Effector CD8-positive, alpha-beta T cell (primary cell): Measurements from ENCODE around the gene UBE2E2.
"Not testable (repeated sequence)": the region's sequence is repeated elsewhere in the genome, so short reads cannot be mapped to it uniquely, and the experiment has no call there.

Source experiments
- DNase-seq: peaks from one replicate; lab custom pipeline; 2025; lab: John Stamatoyannopoulos, UW
- total RNA-seq, 4 experiments: gene quantifications; one replicate each; lab custom pipeline; 2026; lab: John Stamatoyannopoulos, UW

UBE2E2 gene
- total RNA-seq = 0.37 to 1.1 (median 0.63) reads per million in 4 experiments

DNA sequence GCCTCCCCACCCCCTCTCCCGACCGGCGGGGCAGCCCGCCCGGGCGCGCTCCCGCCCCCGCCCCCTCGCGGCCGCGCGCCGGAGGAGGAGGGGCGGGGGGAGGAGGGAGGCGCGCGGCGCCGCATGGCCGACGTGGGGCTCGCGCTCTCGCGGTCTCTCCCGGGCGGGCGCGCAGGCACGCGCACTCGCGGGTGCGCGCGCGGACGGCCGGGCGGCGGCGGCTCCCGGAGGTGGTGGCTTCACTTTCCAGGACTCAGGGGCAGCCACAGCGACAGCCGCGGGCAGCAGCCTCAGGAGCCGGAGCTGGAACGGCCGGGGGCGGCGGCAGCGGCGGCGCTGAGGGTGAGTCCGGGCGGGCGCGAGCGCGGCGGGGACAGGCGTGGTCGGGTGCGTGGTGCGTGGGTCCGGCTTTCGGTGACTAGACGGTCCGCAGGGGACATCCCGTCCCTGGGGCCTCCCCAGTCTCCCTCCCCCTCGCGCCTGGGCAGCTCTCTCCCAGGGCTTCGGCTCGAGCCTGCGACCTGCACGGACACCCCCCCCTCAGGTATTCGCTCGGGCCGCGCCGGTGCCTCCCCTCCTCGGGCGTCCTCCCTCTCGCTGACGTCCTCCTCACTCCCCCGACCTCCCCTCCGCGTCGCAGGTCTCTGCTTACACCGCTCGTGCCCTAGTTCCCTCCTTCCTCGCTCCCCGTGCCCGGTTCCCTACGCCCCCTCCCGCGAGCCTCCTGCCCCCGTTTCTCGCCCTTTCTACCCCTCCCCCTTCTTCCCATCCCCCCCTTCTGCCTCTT lies at the start of gene UBE2E2:
Gene UBE2E2, plus strand, starts transcription at position 407 of the 787 bp plus-strand sequence.
- DNase-seq = peak; percentile 47

DNA sequence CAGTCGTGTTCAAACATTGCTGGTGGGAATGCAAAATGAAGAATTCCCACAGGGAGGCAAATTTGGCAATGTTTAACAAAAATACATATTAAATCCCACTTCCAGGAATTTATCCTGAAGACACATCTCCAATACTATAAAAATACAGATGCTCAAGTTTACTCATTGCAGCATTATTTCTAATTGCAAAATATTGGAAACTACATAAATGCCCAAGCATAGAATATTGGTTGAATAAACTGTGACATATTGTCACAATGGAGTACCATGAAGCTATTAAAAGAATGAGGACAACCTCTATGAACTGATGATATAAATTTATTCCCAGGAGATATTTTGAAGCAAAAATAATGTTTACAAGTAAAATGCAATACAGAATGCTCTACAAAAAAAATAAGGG lies 49.7 kb upstream of the UBE2E2 start:
- no peak for DNase-seq

DNA sequence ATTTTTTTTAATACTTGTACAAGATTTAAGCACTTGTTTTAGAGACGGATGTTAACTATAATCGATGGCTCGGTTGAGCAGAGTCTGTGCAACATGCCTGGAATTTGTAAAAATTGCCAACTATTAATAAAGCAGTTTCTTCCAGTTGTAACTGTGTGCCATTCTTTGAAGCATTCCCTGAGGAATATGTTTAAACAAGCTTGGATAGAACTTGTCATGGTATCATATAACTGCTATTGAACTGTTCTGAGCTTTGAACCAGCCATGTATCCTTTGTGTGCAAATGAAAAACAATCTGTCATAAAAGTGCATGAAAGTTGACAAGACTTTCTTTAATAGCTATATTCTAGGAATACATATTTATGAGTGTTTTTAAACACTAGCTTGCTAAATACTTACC lies 45.8 kb upstream of the UBE2E2 start:
- no peak for DNase-seq

DNA sequence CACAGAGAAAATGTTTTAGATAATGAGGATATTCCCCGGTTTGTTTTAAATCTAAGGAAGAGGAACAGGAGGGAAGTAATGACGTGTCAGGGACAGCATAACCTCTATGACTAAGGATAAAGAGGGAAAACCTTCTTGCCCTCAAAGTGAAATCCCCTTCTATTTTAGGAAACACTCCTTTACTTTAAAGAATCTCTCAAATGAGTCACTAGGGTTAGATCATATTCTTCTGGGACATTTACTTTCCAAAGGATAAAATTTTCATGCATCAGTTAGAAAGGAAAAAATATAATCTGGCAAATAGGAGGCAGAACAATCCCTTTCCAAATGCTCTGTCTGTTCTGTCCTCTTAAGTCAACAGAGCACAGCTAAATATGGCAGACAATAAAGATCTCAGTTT lies 43.2 kb upstream of the UBE2E2 start:
- no peak for DNase-seq

DNA sequence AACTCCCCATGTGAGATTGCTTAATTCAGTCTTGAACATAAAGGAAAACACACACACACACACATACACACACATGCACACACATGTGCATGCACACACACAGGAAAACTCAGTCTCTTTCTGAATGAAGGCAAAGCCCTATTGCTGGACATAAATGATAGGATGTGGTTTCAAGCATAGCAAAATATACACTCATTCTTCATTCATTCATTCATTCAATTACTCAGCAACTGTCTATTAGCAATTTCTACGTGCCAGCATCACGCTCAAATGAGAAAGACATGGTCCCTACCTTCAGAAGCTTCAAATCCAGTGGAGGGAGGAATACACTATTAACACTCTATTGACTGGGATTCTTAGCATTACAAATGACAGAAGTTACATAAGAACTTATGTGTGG lies 41.8 kb upstream of the UBE2E2 start:
- DNase-seq = no peak

DNA sequence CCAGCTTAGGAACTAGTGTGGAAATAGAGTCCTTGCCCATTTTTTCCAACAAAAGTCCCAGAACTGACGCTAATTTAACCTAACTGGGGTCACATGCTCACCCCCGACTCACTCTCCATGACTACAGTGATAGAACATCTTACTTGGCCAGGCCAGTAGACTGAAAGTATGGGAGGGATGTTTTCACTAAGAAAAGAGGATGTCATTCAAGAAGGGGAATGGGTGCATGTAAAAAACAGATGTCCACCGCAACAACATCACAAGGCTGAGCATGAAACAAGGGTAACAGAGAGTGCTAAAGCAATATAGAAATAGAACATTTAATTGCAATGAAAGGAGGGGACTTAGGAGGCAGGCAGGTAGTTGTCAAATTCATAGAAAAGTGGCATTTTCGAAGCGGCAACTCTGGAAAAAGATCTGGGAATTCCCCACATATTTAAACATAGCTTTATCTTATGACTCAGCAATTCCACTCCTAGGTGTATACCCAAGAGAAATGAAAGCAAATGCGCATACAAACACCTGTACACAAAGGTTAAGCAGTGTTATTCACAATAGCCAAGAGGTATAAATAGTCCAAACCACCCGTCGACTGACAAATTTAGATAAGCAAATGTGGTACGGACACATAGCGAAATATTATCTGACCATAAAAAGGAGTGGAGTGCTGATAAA lies 41.1 kb upstream of the UBE2E2 start:
- DNase-seq = no peak

DNA sequence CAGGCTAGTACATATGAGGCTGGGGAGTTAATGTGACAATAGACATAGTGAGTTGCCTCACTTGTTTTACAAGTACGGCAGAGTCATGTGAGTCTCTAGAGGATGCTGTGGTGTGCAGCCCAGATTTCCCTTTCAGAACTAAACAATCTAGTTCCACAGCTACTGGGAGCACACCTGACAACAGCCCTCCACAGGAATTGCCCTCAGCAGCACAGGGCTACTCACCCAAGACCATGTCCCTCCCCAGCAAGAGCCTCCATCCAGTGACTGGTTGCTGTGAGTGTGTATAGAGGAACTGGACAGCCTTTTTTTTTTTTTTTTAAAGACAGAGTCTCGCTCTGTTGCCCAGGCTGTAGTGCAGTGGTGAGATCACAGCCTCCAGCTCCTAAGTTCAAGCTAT lies 40.2 kb upstream of the UBE2E2 start:
- DNase-seq = no peak

DNA sequence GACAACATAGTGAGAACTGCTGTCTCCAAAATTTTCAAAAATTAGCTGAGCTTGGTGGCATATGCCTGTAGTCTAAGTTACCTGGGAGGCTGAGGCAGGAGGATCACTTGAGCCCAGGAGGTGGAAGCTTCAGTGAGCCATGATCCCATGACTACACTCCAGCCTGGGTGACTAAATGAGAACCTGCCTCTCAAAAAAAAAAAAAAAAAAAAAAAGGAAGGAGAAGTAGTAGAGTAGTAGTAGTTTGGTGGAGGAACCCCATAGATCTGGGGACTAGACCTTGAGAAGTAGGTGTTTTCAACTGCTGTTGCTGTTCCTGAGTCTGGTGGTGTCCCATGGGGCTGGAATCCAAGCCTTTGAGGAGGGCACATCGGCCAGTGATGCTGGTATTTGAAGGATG lies 38.4 kb upstream of the UBE2E2 start:
- DNase-seq = no peak

DNA sequence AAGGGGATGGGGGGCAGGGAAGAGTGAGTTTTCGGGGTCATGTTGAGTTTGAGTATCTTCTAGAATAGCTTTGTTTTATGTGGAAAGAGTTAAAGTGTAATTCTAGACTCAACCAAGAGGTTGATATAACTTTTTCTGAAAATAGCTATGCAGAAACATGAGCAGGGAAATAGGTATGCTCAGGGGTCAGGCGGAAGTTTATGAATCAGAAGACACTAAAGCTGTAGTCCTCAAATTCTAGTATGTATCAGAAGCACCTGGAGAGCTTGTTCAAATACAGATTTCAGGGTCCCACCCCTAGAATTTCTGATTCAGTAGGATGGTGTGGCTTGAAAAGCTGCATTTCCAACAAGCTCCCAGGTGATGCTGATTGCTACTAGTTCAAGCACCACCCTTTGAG lies 37.6 kb upstream of the UBE2E2 start:
- DNase-seq = no peak

DNA sequence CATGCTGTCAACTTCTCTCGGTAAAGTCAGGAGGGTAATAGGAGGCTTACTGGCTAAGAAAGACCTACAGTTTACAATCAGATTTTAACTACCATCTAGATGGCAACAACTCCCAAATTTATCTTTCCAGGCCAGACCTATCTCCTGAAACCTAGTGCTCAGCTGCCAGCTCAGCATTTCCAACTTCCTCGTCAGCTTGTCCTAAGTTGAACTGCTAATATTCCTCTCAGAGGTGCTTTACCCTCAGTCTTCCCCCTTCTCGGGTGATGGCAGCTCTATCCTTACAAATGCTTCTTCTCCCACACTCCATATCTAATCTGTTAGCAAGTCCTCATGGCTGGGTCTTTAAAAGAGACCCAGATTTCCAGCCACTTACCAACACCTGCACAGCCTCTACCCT lies 36.9 kb upstream of the UBE2E2 start:
- no peak for DNase-seq

DNA sequence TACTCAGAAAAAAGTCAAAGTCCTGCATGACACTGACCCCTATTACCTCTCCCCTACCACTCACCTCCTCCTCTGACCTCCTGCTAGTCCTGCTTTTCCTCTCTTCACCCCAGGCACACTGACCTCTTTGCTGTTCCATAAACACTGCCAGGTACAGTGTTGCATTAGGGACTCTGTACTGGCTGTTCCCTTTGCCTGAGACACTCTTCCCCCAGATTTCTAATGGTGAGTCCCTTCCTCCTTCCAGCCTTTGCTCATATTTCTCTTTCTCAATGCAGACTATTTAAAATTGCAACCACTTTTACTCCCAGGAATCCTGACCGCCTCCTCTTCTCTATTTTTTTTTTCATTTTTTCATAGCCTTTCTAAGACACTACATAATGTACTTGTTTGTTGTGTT lies 36.3 kb upstream of the UBE2E2 start:
- no peak for DNase-seq

DNA sequence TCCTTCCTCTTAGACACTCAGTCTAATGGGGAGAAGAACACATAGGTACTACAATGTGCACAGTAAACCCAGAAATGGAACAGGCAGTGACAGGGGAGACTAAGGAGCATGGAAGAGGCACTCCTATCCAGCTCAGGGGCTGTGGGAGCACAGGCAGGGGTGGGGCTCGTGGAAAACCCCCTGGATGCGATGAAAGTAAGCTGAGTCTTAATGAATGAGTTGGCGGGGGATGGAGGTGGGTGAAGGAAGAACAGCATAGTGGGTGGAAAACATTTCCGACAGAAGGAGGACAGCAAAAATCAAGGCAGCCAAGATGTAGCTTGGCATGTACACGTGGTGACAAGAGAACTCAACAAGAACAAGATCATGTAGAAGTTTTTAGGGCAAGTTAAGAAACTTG lies 33.6 kb upstream of the UBE2E2 start:
- DNase-seq = no peak

DNA sequence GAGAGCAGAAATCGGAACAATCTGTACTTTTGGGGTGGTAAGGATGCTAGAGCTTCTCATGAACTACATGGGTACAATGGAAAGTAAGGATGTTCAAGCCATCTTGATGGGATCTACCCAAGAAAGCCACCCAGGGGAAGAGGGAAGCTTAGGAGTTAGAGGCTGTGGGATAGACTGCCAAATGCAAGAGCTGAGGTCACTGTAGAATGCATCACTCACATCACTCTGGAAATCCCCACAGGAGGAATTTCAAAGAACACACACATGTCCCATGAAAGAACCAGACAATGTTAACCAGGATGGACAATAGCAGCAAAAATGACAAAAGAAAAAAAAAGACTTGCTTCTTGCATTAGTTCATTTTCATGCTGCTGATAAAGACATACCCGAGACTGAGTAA lies 32.8 kb upstream of the UBE2E2 start:
- DNase-seq = no peak

DNA sequence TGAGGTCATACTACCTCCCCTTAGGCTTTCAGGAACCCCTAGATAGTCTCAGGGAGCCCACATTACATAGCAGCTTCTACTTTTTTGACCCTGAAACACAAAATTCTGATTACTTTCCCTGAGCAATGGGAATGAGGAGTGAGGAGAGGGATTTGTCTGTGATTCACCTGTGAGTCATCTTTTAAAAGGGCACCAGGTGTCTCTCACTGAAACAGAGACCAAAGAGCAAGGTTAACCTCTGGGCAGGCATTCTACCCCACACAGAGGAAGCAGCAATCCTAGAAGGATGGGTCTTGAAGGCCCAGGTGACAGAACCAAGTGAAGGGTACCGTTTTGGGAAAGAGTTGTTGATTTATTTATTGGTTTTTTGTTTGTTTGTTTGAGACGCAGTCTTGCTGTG lies 31.1 kb upstream of the UBE2E2 start:
- DNase-seq = no peak

DNA sequence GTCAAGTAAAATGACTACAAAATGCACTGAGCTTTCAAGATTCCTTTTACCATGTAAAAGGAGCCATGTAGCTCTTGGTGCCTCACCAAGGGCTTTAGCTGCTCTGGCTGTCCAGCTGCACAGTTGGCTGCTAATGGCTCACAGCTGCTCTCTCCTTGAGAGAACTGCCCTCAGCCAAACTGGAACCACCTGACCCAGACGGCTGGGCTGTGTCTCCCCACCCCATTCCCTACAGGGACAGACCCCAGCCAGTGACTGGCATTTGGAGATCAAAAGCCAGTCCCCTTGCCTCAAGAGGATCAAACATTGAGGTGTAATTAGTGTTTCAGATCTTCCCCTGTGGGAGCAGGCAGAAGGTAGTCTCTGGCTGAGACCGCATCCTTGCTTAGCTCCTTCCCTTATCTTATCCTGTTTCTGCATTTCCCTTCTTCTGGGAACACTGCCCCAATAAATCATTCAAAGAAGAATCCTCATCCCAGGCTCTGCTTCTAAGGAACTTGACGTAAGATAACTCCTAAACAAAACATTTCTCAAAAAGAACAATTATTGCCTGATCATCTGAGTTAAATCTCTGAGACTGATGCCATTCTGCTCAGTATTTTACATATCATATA lies 28.6 kb upstream of the UBE2E2 start:
- DNase-seq = no peak

DNA sequence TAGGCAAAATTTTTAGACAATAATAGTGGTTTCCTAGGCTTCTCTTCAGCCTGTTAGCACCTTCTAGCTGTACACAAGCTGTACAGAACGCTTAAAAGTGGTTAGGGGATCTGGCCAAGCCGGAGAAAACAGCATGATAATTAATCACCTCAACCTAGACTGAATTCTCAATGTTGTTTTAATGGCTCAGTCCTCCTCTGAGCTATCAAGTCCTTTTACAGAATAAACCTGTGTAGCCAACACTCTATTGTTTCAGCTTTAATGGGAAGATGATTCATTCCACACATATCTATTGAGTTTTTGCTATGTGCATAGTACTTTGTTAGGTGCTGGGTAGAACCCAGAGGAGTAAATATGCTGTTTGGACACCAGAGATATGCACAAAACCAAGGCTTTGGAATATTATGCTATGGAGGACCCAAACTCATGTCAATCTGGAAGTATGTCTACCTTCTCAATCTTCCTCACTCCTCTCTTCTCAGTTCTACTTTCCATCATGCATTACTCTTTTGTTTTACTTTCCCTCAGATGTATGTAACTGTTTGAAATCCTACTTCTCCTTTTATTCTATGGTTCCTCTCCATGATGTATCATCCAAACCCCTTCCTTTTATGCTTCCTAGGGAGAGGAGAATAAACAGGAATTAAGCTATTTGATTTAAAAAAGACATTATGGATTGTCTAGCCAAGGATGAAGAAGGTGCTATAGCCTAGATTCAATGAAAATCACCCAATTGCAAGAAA lies 27.6 kb upstream of the UBE2E2 start:
- DNase-seq = no peak

DNA sequence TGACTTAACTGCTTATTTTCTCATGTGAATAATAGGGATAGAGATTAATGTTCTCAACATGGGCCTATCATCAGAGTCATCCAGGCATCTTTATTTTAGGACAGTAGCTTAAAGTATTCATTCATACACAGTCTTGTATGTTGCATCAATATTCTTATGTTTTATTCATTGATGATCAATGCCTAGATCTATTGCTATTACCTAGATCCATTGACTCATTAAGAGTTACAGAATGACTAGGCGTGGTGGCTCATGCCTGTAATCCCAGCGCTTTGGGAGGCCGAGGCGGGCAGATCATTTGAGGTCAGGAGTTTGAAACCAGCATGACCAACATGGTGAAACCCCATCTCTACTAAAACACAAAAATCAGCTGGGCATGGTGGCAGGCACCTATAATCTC lies 26.3 kb upstream of the UBE2E2 start:
- not testable (repeated sequence) for DNase-seq

DNA sequence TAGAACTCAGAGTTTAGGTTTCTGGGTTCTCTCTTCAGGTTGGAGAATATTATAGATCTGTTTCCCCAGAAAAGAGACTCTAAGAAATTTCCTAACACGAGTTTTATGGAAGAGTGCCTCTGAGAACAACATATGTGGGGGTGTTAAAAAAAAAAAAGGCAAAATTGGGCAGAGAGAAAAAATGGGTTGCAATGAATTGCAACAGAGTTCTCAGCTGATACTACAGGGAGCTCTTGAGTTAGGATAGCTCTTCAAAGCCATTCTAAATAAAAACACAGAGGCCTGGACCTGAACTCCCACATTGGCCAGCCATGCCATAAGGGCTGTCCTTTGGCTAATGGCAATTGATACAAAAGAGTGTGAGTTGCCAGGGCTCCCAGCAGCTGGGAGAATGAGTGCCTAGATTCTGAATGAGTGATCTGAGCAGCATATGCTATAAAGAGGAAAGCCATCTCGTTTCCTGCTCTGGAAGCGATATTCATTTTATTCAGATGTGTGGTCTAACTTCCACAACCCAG lies 20.1 kb upstream of the UBE2E2 start:
- DNase-seq = no peak

DNA sequence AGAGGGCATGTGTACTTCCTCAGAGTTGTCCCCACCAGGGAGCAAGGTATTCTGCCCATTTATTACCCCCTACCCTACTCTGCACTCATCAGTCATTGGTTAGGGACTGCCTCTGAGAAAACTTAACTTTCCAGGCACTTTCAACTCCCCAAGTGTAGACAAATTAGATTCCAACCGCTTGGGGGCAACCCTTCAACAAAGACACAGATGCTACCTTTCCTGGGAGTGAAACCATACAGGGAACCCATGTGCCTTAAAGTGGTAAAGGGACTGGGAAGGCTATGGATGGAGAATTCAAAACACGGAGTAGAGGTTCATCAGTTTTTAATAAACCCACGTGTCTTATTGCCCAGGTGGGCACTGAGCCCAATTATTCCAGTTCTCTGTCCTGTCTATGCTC lies 19.4 kb upstream of the UBE2E2 start:
- no peak for DNase-seq

DNA sequence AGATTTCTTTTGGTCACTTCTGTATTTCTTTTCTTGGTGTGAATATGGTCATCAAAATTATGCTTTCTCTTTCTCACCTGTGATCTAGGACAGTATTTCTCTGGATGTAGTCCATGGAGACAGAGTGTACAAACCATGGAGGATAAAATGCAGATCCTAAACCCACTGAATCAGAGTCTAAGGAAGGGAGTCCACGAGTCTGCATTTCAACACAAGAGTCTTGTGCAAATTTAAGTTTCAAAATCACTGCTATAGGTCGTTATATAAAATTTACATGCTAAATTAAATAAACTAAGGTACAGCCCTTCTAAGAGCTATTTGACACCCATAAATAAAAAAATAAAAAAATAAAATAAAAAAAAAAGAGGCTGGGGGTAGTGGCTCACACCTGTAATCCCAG lies 17.3 kb upstream of the UBE2E2 start:
- DNase-seq = no peak

DNA sequence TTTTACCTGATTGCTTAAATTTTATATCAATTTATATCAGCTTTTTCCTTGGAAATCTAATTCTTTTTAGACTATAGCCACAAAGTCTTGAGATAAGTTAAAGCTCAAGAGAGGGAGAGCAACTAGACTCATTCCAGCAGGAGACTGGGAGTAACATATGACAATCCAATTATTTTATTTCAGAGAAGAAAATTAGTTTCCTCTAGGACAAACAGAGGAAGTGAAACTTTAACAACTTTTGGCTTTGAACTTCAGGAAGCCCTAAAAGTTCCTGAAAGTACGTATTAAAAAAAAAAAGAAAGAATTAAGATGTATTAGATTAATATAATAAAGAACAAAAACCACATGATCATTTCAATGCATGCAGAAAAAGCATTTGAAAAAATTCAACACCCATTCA lies 13.9 kb upstream of the UBE2E2 start:
- DNase-seq = no peak

DNA sequence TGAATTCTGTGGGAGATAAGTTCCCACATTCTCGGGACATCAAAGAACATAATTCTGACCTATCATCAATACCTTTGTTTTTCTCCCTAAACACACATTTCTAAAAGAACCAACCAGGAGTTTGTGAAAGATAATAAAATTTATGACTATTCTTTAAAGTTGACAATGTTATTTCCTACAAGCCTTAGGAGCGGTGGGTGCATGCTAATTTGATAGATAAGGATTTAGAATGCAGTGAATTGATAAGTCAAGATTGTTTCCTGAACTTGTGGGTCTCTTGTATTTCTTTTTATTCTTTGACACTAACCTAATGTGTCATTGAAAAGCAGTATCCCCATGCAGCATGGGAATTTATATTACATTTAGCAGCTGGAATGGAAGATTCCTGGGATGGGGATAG lies 10.3 kb upstream of the UBE2E2 start:
- no peak for DNase-seq
